Measurements from ENCODE around the gene SMIM9.

SMIM9 gene

DNA sequence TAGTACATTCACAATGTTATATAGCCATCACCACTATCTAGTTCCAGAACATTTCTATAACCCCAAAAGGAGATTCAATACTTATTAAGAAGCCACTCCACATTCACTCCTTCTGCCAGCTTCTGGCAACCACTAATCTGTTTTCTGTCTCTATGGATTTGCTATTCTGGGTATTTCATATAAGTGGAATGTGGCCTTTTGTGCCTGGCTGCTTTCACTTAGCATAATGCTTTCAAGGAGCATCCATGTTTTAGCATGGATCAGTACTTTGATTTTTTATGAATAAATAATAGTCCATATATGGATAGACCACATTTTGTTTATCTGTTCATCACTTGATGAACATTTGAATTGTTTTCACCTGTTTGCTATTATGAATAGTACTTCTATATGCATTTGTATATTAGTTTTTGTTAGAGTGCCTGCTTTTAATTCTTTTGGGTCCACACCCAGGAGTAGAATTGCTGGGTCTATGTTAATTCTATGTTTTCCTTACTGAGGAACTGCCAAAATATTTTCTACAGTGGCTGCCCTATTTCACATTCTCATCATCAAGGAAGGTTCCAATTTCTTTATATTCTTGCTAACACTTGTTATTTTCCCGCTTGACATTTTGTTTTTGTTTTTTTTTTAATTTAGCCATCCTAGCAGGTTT, 16.6 kb upstream of the SMIM9 start:
- TF ChIP-seq FEZF1 (tag by site-specific recombination; IDR thresholded peaks at IDR 0.05) (no peak), OVOL3 (tag by site-specific recombination; IDR thresholded peaks at IDR 0.05) (no peak), ZNF140 (tag by site-specific recombination; IDR thresholded peaks at IDR 0.05) (peak; percentile 29; the same call in 1 of the 2 replicates), ZNF19 (tag by site-specific recombination; IDR thresholded peaks at IDR 0.05; ENCODE audit: low read depth) (no peak)
- no peak overlapping the region for H3K4me3 ChIP-seq (ENCODE audit: low read depth, low read length)
- ChIA-PET POLR2A (no interaction called here), CTCF (interaction anchor here (0.5 kb wide), 1 partner anchor 1451 kb away, joined by 3 read pairs; no protein-coding TSS in a partner anchor)
- no peak overlapping the region for H3K27ac ChIP-seq (ENCODE audit: extremely low read depth, low read depth, low read length)
- H3K4me1 ChIP-seq (ENCODE audit: control insufficient read depth, insufficient read depth, low read length) = no peaks in the 10 kb centered on the region
- H3K36me3 ChIP-seq (ENCODE audit: control insufficient read depth in 2 of 2, insufficient read depth in 1 of 2, low read length in 2 of 2) = no peaks in the 10 kb centered on the region
- H3K9me3 ChIP-seq (ENCODE audit: control insufficient read depth, insufficient read depth, low read depth, low read length) = no peaks in the 10 kb centered on the region; the same call in 1 of the 2 replicates

DNA sequence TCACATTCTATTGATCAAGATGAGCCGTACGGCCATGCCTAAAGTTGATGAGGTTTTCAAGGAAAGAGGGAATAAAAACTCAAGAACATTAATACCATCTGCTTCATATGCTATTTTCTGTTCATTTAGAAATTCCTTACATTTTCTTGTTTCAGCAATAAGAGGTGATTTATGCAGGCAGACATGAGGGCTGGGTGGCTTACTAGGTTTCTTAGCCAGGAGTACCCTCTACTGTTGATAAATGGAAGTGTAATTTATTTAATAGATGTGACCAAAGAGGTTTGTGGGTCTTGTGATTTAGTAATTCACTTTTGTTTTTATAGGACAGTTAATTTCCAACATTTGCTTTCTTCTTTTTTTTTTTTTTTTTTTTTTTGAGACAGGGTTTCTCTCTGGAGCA, 6.4 kb upstream of the SMIM9 start:
- CTCF ChIA-PET = interaction anchor here (0.6 to 3.8 kb wide), 10 partner anchors 9 to 458 kb away, joined by 4 to 29 read pairs (median 5); partner anchors contain the start of gene DKC1
- TF ChIP-seq PRDM1 (tag by site-specific recombination; IDR thresholded peaks at IDR 0.05) (0 out of 2 replicates have a peak, but pooled peaks have one; percentile 6), GLIS2 (tag by site-specific recombination; IDR thresholded peaks at IDR 0.05) (no peak), KLF8 (tag by site-specific recombination; IDR thresholded peaks at IDR 0.05) (no peak), ZNF654 (tag by site-specific recombination; IDR thresholded peaks at IDR 0.05; ENCODE audit: low read depth) (peak; percentile 87)
- TF ChIP-seq, protein P1, sequence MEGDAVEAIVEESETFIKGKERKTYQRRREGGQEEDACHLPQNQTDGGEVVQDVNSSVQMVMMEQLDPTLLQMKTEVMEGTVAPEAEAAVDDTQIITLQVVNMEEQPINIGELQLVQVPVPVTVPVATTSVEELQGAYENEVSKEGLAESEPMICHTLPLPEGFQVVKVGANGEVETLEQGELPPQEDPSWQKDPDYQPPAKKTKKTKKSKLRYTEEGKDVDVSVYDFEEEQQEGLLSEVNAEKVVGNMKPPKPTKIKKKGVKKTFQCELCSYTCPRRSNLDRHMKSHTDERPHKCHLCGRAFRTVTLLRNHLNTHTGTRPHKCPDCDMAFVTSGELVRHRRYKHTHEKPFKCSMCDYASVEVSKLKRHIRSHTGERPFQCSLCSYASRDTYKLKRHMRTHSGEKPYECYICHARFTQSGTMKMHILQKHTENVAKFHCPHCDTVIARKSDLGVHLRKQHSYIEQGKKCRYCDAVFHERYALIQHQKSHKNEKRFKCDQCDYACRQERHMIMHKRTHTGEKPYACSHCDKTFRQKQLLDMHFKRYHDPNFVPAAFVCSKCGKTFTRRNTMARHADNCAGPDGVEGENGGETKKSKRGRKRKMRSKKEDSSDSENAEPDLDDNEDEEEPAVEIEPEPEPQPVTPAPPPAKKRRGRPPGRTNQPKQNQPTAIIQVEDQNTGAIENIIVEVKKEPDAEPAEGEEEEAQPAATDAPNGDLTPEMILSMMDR (tag by site-specific recombination; IDR thresholded peaks at IDR 0.05) = peak; percentile 12; the same call in 1 of the 2 replicates
- Histone ChIP-seq H3K36me3 (ENCODE audit: control insufficient read depth in 2 of 2, insufficient read depth in 1 of 2, low read length in 2 of 2) (no peaks in the 10 kb centered on the region), H3K4me3 (ENCODE audit: low read depth, low read length) (no peak overlapping the region), H3K9me3 (ENCODE audit: control insufficient read depth, insufficient read depth, low read depth, low read length) (no peaks in the 10 kb centered on the region), H3K4me1 (ENCODE audit: control insufficient read depth, insufficient read depth, low read length) (no peaks in the 10 kb centered on the region), H3K27ac (ENCODE audit: extremely low read depth, low read depth, low read length) (no peak overlapping the region)
- POLR2A ChIA-PET = no interaction called here

DNA sequence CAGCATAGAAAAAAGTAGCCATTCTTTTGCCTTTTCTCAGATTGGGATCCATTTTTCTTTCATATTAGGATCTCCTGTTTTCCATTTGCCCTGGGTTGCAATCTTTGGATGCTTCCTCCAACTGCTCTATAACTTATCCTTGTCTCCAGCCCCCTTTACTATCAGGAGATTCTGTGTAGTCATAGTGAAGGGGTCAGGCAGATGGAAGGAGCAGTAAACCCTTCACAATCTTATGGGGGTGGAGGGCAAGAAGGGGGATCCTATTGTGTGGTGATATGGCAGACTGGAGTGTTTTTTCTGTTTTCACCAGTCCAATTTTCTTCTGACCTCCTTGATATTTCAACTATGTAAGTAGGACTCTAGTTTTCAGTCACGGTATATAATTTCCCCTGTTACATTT, 1.7 kb upstream of the SMIM9 start:
- TF ChIP-seq ZNF529 (tag by site-specific recombination; IDR thresholded peaks at IDR 0.05; ENCODE audit: insufficient replicate concordance) (no peak), ZNF558 (tag by site-specific recombination; IDR thresholded peaks at IDR 0.05) (no peak), ZXDB (tag by site-specific recombination; IDR thresholded peaks at IDR 0.05) (no peak), ZNF585B (tag by site-specific recombination; IDR thresholded peaks at IDR 0.05) (no peak), HOXA7 (CRISPR knock-in tag; IDR thresholded peaks at IDR 0.05; ENCODE audit: borderline replicate concordance) (no peak), SP2 (tag by site-specific recombination; IDR thresholded peaks at IDR 0.05) (no peak), MYNN (tag by site-specific recombination; IDR thresholded peaks at IDR 0.05; ENCODE audit: borderline replicate concordance) (no peak), ZNF426 (tag by site-specific recombination; IDR thresholded peaks at IDR 0.05) (no peak), ZNF394 (tag by site-specific recombination; IDR thresholded peaks at IDR 0.05; ENCODE audit: borderline replicate concordance) (no peak), ZNF324 (tag by site-specific recombination; IDR thresholded peaks at IDR 0.05) (no peak), ZBTB20 (tag by site-specific recombination; IDR thresholded peaks at IDR 0.05) (no peak), ZNF433 (tag by site-specific recombination; IDR thresholded peaks at IDR 0.05; ENCODE audit: low read depth) (no peak), ZSCAN30 (tag by site-specific recombination; IDR thresholded peaks at IDR 0.05) (no peak), ZNF658 (tag by site-specific recombination; IDR thresholded peaks at IDR 0.05) (no peak), ZNF830 (tag by site-specific recombination; IDR thresholded peaks at IDR 0.05; ENCODE audit: low read depth) (no peak)
- TF ChIP-seq, protein P2, sequence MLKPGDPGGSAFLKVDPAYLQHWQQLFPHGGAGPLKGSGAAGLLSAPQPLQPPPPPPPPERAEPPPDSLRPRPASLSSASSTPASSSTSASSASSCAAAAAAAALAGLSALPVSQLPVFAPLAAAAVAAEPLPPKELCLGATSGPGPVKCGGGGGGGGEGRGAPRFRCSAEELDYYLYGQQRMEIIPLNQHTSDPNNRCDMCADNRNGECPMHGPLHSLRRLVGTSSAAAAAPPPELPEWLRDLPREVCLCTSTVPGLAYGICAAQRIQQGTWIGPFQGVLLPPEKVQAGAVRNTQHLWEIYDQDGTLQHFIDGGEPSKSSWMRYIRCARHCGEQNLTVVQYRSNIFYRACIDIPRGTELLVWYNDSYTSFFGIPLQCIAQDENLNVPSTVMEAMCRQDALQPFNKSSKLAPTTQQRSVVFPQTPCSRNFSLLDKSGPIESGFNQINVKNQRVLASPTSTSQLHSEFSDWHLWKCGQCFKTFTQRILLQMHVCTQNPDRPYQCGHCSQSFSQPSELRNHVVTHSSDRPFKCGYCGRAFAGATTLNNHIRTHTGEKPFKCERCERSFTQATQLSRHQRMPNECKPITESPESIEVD (tag by site-specific recombination; IDR thresholded peaks at IDR 0.05) = no peak
- TF ChIP-seq, protein P3, sequence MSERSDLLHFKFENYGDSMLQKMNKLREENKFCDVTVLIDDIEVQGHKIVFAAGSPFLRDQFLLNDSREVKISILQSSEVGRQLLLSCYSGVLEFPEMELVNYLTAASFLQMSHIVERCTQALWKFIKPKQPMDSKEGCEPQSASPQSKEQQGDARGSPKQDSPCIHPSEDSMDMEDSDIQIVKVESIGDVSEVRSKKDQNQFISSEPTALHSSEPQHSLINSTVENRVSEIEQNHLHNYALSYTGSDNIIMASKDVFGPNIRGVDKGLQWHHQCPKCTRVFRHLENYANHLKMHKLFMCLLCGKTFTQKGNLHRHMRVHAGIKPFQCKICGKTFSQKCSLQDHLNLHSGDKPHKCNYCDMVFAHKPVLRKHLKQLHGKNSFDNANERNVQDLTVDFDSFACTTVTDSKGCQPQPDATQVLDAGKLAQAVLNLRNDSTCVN (tag by site-specific recombination; optimal IDR thresholded peaks at IDR 0.05) = no peak
- TF ChIP-seq, protein P4, sequence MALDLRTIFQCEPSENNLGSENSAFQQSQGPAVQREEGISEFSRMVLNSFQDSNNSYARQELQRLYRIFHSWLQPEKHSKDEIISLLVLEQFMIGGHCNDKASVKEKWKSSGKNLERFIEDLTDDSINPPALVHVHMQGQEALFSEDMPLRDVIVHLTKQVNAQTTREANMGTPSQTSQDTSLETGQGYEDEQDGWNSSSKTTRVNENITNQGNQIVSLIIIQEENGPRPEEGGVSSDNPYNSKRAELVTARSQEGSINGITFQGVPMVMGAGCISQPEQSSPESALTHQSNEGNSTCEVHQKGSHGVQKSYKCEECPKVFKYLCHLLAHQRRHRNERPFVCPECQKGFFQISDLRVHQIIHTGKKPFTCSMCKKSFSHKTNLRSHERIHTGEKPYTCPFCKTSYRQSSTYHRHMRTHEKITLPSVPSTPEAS (tag by site-specific recombination; IDR thresholded peaks at IDR 0.05) = no peak
- CTCF ChIA-PET = no interaction called here
- Histone ChIP-seq H3K4me1 (ENCODE audit: control insufficient read depth, insufficient read depth, low read length) (no peaks in the 10 kb centered on the region), H3K9me3 (ENCODE audit: control insufficient read depth, insufficient read depth, low read depth, low read length) (no peaks in the 10 kb centered on the region), H3K36me3 (ENCODE audit: control insufficient read depth in 2 of 2, insufficient read depth in 1 of 2, low read length in 2 of 2) (no peaks in the 10 kb centered on the region), H3K4me3 (ENCODE audit: low read depth, low read length) (no peak overlapping the region), H3K27ac (ENCODE audit: extremely low read depth, low read depth, low read length) (no peak overlapping the region)
- POLR2A ChIA-PET = no interaction called here

Measured in HEK293 (cell line).